Tibial nerve (tissue), 4 donors: Measurements from ENCODE around the gene OTX1. TPM values are rescaled to one million over a fixed set of nuclear protein-coding genes. Genes with fewer than 3 reads are reported as not detected.

Source experiments
- DNase-seq, 2 donors: peaks; one replicate each; pipeline ENCODE4 v3.0.0-alpha.2; 2019; ENCODE audit warnings: low spot score in 2 of 2
- H3K27ac ChIP-seq, 4 donors: fragments of 200-600 bp; sonication (generic) in 3 of 4; one replicate each; pipeline ENCODE4 v1.5.1; 2017 to 2019; ENCODE audit warnings: mild to moderate bottlenecking in 1 of 4
- H3K27me3 ChIP-seq, 2 donors: fragments of 200-600 bp; sonication (generic) in 1 of 2; one replicate each; pipeline versions ENCODE4 v1.5.1 to v1.6.0; 2017 to 2019
- H3K36me3 ChIP-seq, 3 donors: fragments of 200-600 bp; sonication (generic); one replicate each; pipeline ENCODE4 v1.5.1; 2018 to 2019
- H3K4me1 ChIP-seq, 4 donors: fragments of 200-600 bp; sonication (generic) in 3 of 4; one replicate each; pipeline ENCODE4 v1.5.1; 2017 to 2019
- H3K4me3 ChIP-seq, 4 donors: fragments of 200-600 bp; sonication (generic) in 3 of 4; one replicate each; pipeline ENCODE4 v1.5.1; 2017 to 2019; ENCODE audit warnings: mild to moderate bottlenecking in 1 of 4, moderate library complexity in 1 of 4
- H3K9me3 ChIP-seq, 4 donors: fragments of 200-600 bp; sonication (generic) in 3 of 4; one replicate each; pipeline ENCODE4 v1.5.1; 2017 to 2019
- CTCF ChIP-seq, 5 experiments: fragments of 200-600 bp in 3 of 5; fragments of 450-650 bp in 2 of 5; sonication (generic) in 3 of 5; IDR thresholded peaks; one replicate each; pipeline ENCODE4 v1.5.1; 2016 to 2019; ENCODE audit warnings: antibody characterized with exemption in 5 of 5, mild to moderate bottlenecking in 3 of 5, moderate library complexity in 2 of 5
- EP300 ChIP-seq, 2 donors: sonication (generic); formaldehyde crosslinking; IDR thresholded peaks; one replicate each; pipeline ENCODE4 v1.6.1; 2017; ENCODE audit warnings: antibody characterized with exemption in 2 of 2, mild to moderate bottlenecking in 1 of 2
- POLR2A ChIP-seq, 2 donors: fragments of 450-650 bp; IDR thresholded peaks; one replicate each; pipeline ENCODE4 v1.6.1; 2017; ENCODE audit warnings: antibody characterized with exemption in 2 of 2, mild to moderate bottlenecking in 2 of 2, moderate library complexity in 2 of 2
- whole genome bisulfite sequencing, 2 donors: methylation state at CpG; one replicate each; pipeline ENCODE4 v1.1.5; 2018; 5-methylcytosine and 5-hydroxymethylcytosine counted together
- total RNA-seq, 4 donors: library from RNA; depleted of rRNA; stranded (reverse); fragments of >200 nt; gene quantifications; one replicate each; pipeline ENCODE4 v1.1.0, GENCODE V29; 2016

OTX1 gene
- total RNA-seq, 4 donors from 2014 or later, result not detected

GRCh38 chr2:63053889-63054602 is 3.4 kb downstream of the OTX1 start:
- TF ChIP-seq POLR2A (IDR thresholded peaks at IDR 0.05) (no peak), EP300 (IDR thresholded peaks at IDR 0.05) (no peak), CTCF (IDR thresholded peaks at IDR 0.05) (no peak)
- DNase-seq, result no peak
- Histone ChIP-seq H3K4me3 (peak overlapping the region in 1 of 4 donors; percentile 33), H3K27ac (no peak overlapping the region), H3K4me1 (peaks cover 0 to 75% (median 40%) of the 10 kb centered on the region in 4 donors), H3K27me3 (peaks cover 3 to 96% of the 10 kb centered on the region in 2 donors), H3K9me3 (peaks cover 0 to 33% (median 0%) of the 10 kb centered on the region in 4 donors), H3K36me3 (peaks cover 0 to 11% (median 0%) of the 10 kb centered on the region in 3 donors)
- WGBS, 2 donors, result 16 to 18% methylated on average over 37 to 48 of the region's 48 CpGs

GRCh38 chr2:63054841-63055225 is 4.2 kb downstream of the OTX1 start:
- peaks cover 0 to 75% (median 41%) of the 10 kb centered on the region in 4 donors for H3K4me1 ChIP-seq
- TF ChIP-seq POLR2A (IDR thresholded peaks at IDR 0.05) (no peak), CTCF (IDR thresholded peaks at IDR 0.05) (no peak)
- WGBS, 2 donors, result 37 to 55% methylated on average over 6 to 7 of the region's 7 CpGs
- peaks cover 3 to 97% of the 10 kb centered on the region in 2 donors for H3K27me3 ChIP-seq
- no peak for DNase-seq
- peaks cover 0 to 11% (median 0%) of the 10 kb centered on the region in 3 donors for H3K36me3 ChIP-seq
- no peak overlapping the region for H3K27ac ChIP-seq
- peaks cover 0 to 33% (median 0%) of the 10 kb centered on the region in 4 donors for H3K9me3 ChIP-seq
- H3K4me3 ChIP-seq, result no peak overlapping the region

GRCh38 chr2:63055226-63056106 is 4.8 kb downstream of the OTX1 start:
- no peak for DNase-seq
- no peak for TF ChIP-seq EP300 (IDR thresholded peaks at IDR 0.05)
- no peak for TF ChIP-seq CTCF (IDR thresholded peaks at IDR 0.05)
- TF ChIP-seq POLR2A (IDR thresholded peaks at IDR 0.05), result no peak
- Histone ChIP-seq H3K4me1 (peaks cover 0 to 75% (median 34%) of the 10 kb centered on the region in 4 donors), H3K9me3 (peaks cover 0 to 33% (median 0%) of the 10 kb centered on the region in 4 donors), H3K4me3 (peak overlapping the region in 1 of 4 donors; percentile 34), H3K36me3 (peaks cover 0 to 11% (median 0%) of the 10 kb centered on the region in 3 donors), H3K27ac (no peak overlapping the region), H3K27me3 (peaks cover 3 to 98% of the 10 kb centered on the region in 2 donors)
- WGBS, 2 donors, result 29 to 33% methylated on average over 35 to 60 of the region's 63 CpGs

- H3K27me3 ChIP-seq, result peaks cover 3 to 99% of the 10 kb centered on the region in 2 donors
- WGBS, 2 donors, result 45 to 52% methylated on average over 47 to 49 of the region's 49 CpGs
- peaks cover 0 to 11% (median 0%) of the 10 kb centered on the region in 3 donors for H3K36me3 ChIP-seq
- H3K9me3 ChIP-seq, result peaks cover 0 to 33% (median 0%) of the 10 kb centered on the region in 4 donors
- no peak for TF ChIP-seq EP300 (IDR thresholded peaks at IDR 0.05)
- TF ChIP-seq POLR2A (IDR thresholded peaks at IDR 0.05), result no peak
- no peak for TF ChIP-seq CTCF (IDR thresholded peaks at IDR 0.05)
- no peak for DNase-seq
- peak overlapping the region in 1 of 4 donors; percentile 6 for H3K4me3 ChIP-seq
- H3K4me1 ChIP-seq, result peaks cover 0 to 68% (median 26%) of the 10 kb centered on the region in 4 donors
- no peak overlapping the region for H3K27ac ChIP-seq
These were observed 5.7 kb downstream of the OTX1 start for GRCh38 chr2:63056107-63057050.
